Lung (tissue), 12 donors: Measurements from ENCODE around the gene THRB. TPM values are rescaled to one million over a fixed set of nuclear protein-coding genes. Genes with fewer than 3 reads are reported as not detected.

Source experiments
- ATAC-seq: fragments of 200-7000 bp; cut with Tn5 transposase; one replicate; pipeline ENCODE4 v1.9.1; 2020; ENCODE audit warnings: moderate number of reproducible peaks; ENCODE audit not compliant: insufficient read depth, low FRiP score
- DNase-seq, 3 donors: peaks; one replicate each; pipeline ENCODE4 v3.0.0-alpha.2; 2013 to 2017
- H3K27ac ChIP-seq, 2 donors: one replicate each; pipeline ENCODE4 v1.5.1; 2013; ENCODE audit warnings: mild to moderate bottlenecking in 2 of 2, moderate library complexity in 2 of 2, control low read depth in 1 of 2, inconsistent platforms in 1 of 2, low read depth in 1 of 2, low read length in 1 of 2
- H3K27me3 ChIP-seq, 3 donors: one replicate each; pipeline ENCODE4 v1.5.1; 2013; ENCODE audit warnings: low read length in 2 of 3; ENCODE audit not compliant: control insufficient read depth in 3 of 3, insufficient read depth in 3 of 3
- H3K36me3 ChIP-seq, 4 donors: one replicate each; pipeline ENCODE4 v1.5.1; 2013; ENCODE audit warnings: low read length in 4 of 4, mild to moderate bottlenecking in 1 of 4, moderate library complexity in 1 of 4; ENCODE audit not compliant: control insufficient read depth in 4 of 4, insufficient read depth in 4 of 4
- H3K4me1 ChIP-seq, 5 donors: one replicate each; pipeline ENCODE4 v1.5.1; 2013; ENCODE audit warnings: low read length in 5 of 5, mild to moderate bottlenecking in 2 of 5, moderate library complexity in 1 of 5; ENCODE audit not compliant: control insufficient read depth in 5 of 5, insufficient read depth in 5 of 5
- H3K4me3 ChIP-seq: one replicate; pipeline ENCODE4 v1.5.1; 2013; ENCODE audit warnings: mild to moderate bottlenecking, control low read depth, moderate library complexity
- H3K9ac ChIP-seq, 2 donors: one replicate each; pipeline ENCODE4 v1.5.1; 2013; ENCODE audit warnings: low read length in 2 of 2, control low read depth in 1 of 2; ENCODE audit not compliant: insufficient read depth in 1 of 2
- H3K9me3 ChIP-seq, 4 donors: one replicate each; pipeline ENCODE4 v1.5.1; 2013; ENCODE audit warnings: low read length in 3 of 4, mild to moderate bottlenecking in 1 of 4, moderate library complexity in 1 of 4; ENCODE audit not compliant: control insufficient read depth in 4 of 4, insufficient read depth in 3 of 4
- CTCF ChIP-seq: IDR thresholded peaks from 2 replicates; pipeline ENCODE4 v1.5.1; 2012; ENCODE audit warnings: mild to moderate bottlenecking; ENCODE audit errors: control extremely low read depth, extremely low read depth
- WGBS, 2 donors: extraction: QIAGEN DNeasy Blood & Tissue Kit; methylation state at CpG; one replicate each; pipeline ENCODE4 v1.1.7; 2013; 5-methylcytosine and 5-hydroxymethylcytosine counted together
- polyA plus RNA-seq, 2 donors: library from polyadenylated mRNA; stranded (reverse); fragments of 200-250 nt; gene quantifications; one replicate each; pipeline ENCODE4 v1.2.1, GENCODE V29; 2013
- total RNA-seq, 2 donors: library from RNA; depleted of rRNA in 1 of 2; stranded (reverse); fragments of >200 nt in 1 of 2; gene quantifications; one replicate each; pipeline ENCODE4 v1.2.1, GENCODE V29; 2014 to 2021
- donor health status: control.
- donor health status: control.
- donor health status: Bipolar disorder and iron deficiency.
- donor health status: healthy.
- donor health status: DM: yes; HTN: yes; CAD: no.

THRB gene
- total and polyA plus RNA-seq, 4 donors = 2.1 to 23.5 (median 6.1) TPM

DNA sequence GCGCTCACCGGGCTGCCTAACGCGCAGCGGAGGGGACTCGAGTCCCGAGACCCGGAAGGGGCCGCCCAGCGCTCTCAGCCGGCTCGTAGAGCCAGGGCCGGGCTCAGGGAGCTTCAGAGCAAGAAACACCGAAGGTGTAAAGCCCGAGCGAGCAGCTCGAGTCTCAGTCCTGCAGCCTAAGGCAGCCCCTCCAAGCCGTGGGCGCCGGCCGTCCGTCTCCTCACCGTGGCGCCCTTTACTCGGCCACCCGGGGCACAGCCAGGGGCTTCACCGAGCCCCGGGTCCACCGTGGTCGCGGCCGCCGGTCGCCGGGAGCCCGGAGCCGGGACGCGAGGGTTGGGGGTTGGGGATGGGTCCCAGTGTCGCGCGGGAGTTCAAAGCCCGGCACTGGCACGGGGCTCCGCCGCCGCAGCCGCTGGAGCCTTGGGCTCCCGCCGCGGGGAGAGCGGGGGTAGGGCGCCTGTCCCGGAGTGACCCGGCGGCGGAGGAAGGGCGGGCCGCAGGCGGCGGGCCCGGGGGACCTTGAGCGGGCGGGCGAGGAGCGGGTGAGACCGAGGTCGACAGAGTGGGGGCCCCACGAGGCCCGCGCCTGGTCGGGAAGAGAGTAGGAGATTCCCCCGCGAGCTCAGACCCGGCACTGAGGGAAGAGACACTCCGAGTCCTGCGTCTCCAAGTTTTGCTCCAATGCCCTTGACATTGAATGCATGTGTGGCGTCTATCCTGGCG lies 26.9 kb upstream of the THRB start:
- H3K9ac ChIP-seq = no peak overlapping the region
- TF ChIP-seq CTCF = no peak
- H3K4me1 ChIP-seq = peaks cover 0 to 27% (median 3%) of the 10 kb centered on the region in 5 donors
- no peaks in the 10 kb centered on the region for H3K9me3 ChIP-seq
- ATAC-seq (peak; percentile 84), DNase-seq (peak; percentile 63 to 65 (median 63))
- WGBS, 2 donors = 0 to 1% methylated on average over 62 to 79 of the region's 79 CpGs
- H3K4me3 ChIP-seq = peak overlapping the region; percentile 74
- H3K27me3 ChIP-seq = no peaks in the 10 kb centered on the region
- no peaks in the 10 kb centered on the region for H3K36me3 ChIP-seq
- peak overlapping the region; percentile 82 to 97 for H3K27ac ChIP-seq

DNA sequence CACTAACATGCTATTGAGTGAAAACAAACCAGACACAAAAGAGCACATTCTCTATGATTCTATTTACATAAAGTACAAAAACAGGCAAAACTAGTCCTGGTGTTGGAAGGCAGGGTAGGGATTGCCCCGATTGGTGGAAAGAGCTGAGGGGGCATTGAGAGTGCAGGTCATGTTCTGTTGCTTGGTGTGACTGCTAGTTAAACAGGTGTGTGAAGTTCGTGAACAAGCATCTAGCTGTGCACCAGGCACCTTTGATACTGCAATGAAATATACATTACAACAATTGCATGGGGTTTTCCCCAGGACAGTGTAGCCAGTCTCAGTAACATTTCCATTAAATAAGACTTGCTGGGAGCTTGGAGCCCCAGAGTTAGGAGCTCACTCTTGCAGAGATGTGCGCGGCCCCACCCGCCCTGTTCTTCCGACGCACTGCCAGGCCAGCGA lies 26.3 kb upstream of the THRB start:
- ATAC-seq (no peak), DNase-seq (peak; percentile 52 to 61 (median 57))
- no peak overlapping the region for H3K4me3 ChIP-seq
- H3K9ac ChIP-seq = no peak overlapping the region
- H3K4me1 ChIP-seq = peaks cover 0 to 21% (median 3%) of the 10 kb centered on the region in 5 donors
- peak overlapping the region; percentile 82 to 97 for H3K27ac ChIP-seq
- 9% methylated on average over 8 of the region's 8 CpGs for WGBS, 2 donors
- TF ChIP-seq CTCF = no peak
- H3K36me3 ChIP-seq = no peaks in the 10 kb centered on the region
- no peaks in the 10 kb centered on the region for H3K9me3 ChIP-seq
- no peaks in the 10 kb centered on the region for H3K27me3 ChIP-seq

- 92 to 93% methylated on average over 2 of the region's 2 CpGs for WGBS, 2 donors
- Histone ChIP-seq H3K27me3 (no peaks in the 10 kb centered on the region), H3K4me1 (peaks cover 0 to 20% (median 3%) of the 10 kb centered on the region in 5 donors), H3K4me3 (no peak overlapping the region), H3K9ac (no peak overlapping the region), H3K36me3 (no peaks in the 10 kb centered on the region), H3K9me3 (no peaks in the 10 kb centered on the region), H3K27ac (no peak overlapping the region)
- ATAC-seq (no peak), DNase-seq (no peak)
- TF ChIP-seq CTCF = no peak
These were observed 25.4 kb upstream of the THRB start for GRCh38 chr3:24520101-24520495.
